Nephron progenitor cell (in vitro differentiated cells): ENCODE data around the gene HCRTR1.

Source experiments
- DNase-seq: peaks from one replicate; pipeline ENCODE4 v3.0.0; 2021
- H3K27ac Mint-ChIP-seq: 2 replicates; pipeline ENCODE4 v1.8.0; 2021; ENCODE audit warnings: mild to moderate bottlenecking, moderate library complexity, mixed read lengths
- H3K27me3 Mint-ChIP-seq: 2 replicates; pipeline ENCODE4 v1.8.0; 2021; ENCODE audit warnings: mild to moderate bottlenecking, low read depth, mixed read lengths; ENCODE audit not compliant: poor library complexity
- H3K36me3 Mint-ChIP-seq: 2 replicates; pipeline ENCODE4 v1.8.0; 2021; ENCODE audit warnings: low read depth, mixed read lengths
- H3K4me1 Mint-ChIP-seq: 2 replicates; pipeline ENCODE4 v1.8.0; 2021; ENCODE audit warnings: mixed read lengths
- H3K4me3 Mint-ChIP-seq: 2 replicates; pipeline ENCODE4 v1.8.0; 2021; ENCODE audit warnings: mild to moderate bottlenecking, moderate library complexity, mixed read lengths
- H3K9me3 Mint-ChIP-seq: 2 replicates; pipeline ENCODE4 v1.8.0; 2021; ENCODE audit warnings: mild to moderate bottlenecking, moderate library complexity, mixed read lengths
- TF ChIP-seq, protein P1 (sequence below): fragments of 200-600 bp; sonication (generic); IDR thresholded peaks from 2 replicates; pipeline ENCODE4 v1.5.0; 2021; ENCODE audit warnings: antibody characterized with exemption

Gene HCRTR1

DNA sequence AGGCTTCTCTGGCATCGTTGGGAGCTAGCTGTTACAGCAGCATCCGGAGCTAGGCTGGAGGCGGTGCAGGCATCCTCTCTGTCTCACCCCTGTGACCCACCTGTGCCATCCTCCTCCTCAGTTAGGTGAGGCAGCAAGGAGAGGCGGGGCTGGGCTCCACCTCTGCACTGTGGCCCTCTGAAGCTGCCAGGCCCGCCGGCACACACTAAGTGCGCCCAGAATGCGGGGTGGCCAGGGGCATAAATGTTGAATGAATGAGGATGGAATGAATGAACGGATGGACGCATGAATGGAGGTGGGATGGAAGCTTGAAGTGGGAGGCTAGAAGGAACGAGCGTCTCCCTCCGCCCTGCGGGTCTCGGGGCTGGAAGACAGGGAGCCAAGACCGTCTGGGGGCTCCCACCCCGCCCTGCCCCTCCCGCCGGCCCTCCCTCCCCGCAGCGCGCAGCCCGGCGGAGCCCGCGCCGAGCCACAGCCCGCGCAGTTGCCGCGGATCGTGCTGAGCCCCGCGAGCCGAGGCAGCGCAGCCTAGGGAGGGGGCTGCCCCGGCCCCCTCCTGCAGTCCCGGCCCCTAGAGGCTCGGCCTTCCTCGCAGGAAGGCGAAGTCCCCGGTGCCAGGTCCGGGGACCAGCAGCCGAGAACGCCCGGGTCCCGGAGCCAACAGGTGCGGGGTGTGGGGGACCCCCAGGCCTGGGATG, at the start of gene HCRTR1:
Gene HCRTR1, plus strand, starts transcription at position 472 of the 698 bp plus-strand sequence. CDS start 1,504 bp downstream, outside the sequence.
- peak; percentile 41 for DNase-seq
- H3K36me3 Mint-ChIP-seq, result no peaks in the 10 kb centered on the region
- peaks cover 50% of the 10 kb centered on the region for H3K27me3 Mint-ChIP-seq
- no peaks in the 10 kb centered on the region for H3K9me3 Mint-ChIP-seq
- peak within 1 kb of the TSS; percentile 88 for H3K4me3 Mint-ChIP-seq
- TF ChIP-seq, protein P1, sequence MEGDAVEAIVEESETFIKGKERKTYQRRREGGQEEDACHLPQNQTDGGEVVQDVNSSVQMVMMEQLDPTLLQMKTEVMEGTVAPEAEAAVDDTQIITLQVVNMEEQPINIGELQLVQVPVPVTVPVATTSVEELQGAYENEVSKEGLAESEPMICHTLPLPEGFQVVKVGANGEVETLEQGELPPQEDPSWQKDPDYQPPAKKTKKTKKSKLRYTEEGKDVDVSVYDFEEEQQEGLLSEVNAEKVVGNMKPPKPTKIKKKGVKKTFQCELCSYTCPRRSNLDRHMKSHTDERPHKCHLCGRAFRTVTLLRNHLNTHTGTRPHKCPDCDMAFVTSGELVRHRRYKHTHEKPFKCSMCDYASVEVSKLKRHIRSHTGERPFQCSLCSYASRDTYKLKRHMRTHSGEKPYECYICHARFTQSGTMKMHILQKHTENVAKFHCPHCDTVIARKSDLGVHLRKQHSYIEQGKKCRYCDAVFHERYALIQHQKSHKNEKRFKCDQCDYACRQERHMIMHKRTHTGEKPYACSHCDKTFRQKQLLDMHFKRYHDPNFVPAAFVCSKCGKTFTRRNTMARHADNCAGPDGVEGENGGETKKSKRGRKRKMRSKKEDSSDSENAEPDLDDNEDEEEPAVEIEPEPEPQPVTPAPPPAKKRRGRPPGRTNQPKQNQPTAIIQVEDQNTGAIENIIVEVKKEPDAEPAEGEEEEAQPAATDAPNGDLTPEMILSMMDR, result no peak
- peaks cover 21% of the 10 kb centered on the region for H3K4me1 Mint-ChIP-seq
- no peak within 1 kb of the TSS for H3K27ac Mint-ChIP-seq

DNA sequence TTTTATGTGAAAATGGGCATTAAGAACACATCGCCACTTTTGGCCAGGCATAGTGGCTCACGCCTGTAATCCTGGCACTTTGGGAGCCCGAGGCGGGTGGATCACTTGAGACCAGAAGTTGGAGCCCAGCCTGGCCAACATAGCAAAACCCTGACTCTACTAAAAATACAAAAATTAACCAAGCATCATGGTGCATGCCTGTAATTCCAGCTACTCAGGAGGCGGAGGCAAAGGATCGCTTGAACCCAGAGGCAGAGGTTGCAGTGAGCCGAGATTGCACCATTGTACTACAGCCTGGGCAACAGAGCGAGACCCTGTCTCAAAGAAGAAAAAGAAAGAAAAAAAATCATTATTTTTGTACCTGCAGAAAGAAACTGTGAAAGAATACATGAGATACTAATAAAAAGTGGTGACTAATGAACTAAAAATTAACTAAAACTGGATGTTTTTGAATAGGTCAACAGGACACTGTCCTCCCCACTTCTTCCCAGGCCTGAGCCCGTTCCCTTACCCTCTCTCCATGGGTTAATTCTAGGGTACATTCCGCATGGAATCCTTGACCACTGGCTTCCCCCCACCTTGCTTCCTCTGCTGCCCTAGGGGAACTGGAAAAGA, 49.4 kb upstream of the HCRTR1 start:
- H3K27ac Mint-ChIP-seq, result no peak overlapping the region
- peaks cover 17% of the 10 kb centered on the region for H3K4me1 Mint-ChIP-seq
- TF ChIP-seq, protein P1, result no peak
- no peaks in the 10 kb centered on the region for H3K9me3 Mint-ChIP-seq
- no peaks in the 10 kb centered on the region for H3K36me3 Mint-ChIP-seq
- peaks cover 35% of the 10 kb centered on the region for H3K27me3 Mint-ChIP-seq
- H3K4me3 Mint-ChIP-seq, result no peak overlapping the region
- DNase-seq, result no peak

DNA sequence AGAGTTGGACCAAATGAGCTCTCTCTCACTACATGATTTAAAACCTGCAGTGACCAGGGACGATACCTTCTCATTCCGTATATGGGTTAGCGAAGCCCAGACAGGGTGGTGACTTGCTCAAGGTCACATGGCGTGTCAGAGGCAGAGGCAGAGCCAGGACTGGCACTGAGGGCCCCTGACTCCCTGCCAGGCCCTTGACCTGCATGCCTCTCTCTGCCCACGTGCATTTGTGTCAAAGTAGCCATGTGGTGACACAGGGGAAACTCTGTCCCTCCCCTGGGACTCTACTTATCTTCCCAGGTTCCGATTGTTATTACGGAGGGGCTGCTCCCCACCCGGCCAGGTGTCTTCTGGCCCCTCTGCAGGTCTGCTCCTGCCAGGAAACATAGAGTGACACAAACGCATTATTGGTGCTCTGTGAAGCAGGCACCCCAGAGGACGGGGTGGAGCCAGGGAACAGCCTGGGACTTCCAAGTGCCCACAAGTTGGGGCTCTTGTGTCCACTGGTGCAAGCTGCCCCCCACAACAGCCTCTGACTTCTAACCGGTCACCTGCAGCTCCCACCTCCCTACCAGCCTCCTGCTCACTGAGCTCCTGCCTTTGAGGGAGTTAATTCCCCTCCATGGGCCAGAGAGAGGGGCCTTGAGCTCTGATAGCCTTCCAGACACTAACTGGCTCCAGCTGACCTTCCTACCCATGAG, 48.4 kb upstream of the HCRTR1 start:
- Mint-ChIP-seq H3K4me1 (peaks cover 16% of the 10 kb centered on the region), H3K9me3 (no peaks in the 10 kb centered on the region), H3K27ac (no peak overlapping the region), H3K36me3 (no peaks in the 10 kb centered on the region), H3K27me3 (peaks cover 43% of the 10 kb centered on the region), H3K4me3 (no peak overlapping the region)
- TF ChIP-seq, protein P1, result no peak
- DNase-seq, result no peak

GRCh38 chr1:31569596-31570173, 47.8 kb upstream of the HCRTR1 start:
- TF ChIP-seq, protein P1, result no peak
- no peak overlapping the region for H3K4me3 Mint-ChIP-seq
- peaks cover 44% of the 10 kb centered on the region for H3K27me3 Mint-ChIP-seq
- no peak overlapping the region for H3K27ac Mint-ChIP-seq
- no peaks in the 10 kb centered on the region for H3K9me3 Mint-ChIP-seq
- H3K36me3 Mint-ChIP-seq, result no peaks in the 10 kb centered on the region
- peaks cover 22% of the 10 kb centered on the region for H3K4me1 Mint-ChIP-seq
- no peak for DNase-seq

- Mint-ChIP-seq H3K36me3 (no peaks in the 10 kb centered on the region), H3K27me3 (peaks cover 50% of the 10 kb centered on the region), H3K4me1 (peaks cover 28% of the 10 kb centered on the region), H3K27ac (no peak overlapping the region), H3K9me3 (no peaks in the 10 kb centered on the region), H3K4me3 (no peak overlapping the region)
- TF ChIP-seq, protein P1, result no peak
- no peak for DNase-seq
Observed at GRCh38 chr1:31570228-31570627, 47.3 kb upstream of the HCRTR1 start.
